NCI-H2107 (cell line): ENCODE results near the gene CCDC142.
"Not testable (repeated sequence)": the region's sequence is repeated elsewhere in the genome, so short reads cannot be mapped to it uniquely, and the experiment has no call there.

ENCODE experiments used
- DNase-seq: peaks from one replicate; lab custom pipeline; 2025; lab: John Stamatoyannopoulos, UW

The CCDC142 gene

GRCh38 chr2:74442483-74443297 lies 40.1 kb downstream of the CCDC142 start:
- DNase-seq: not testable (repeated sequence)

DNA sequence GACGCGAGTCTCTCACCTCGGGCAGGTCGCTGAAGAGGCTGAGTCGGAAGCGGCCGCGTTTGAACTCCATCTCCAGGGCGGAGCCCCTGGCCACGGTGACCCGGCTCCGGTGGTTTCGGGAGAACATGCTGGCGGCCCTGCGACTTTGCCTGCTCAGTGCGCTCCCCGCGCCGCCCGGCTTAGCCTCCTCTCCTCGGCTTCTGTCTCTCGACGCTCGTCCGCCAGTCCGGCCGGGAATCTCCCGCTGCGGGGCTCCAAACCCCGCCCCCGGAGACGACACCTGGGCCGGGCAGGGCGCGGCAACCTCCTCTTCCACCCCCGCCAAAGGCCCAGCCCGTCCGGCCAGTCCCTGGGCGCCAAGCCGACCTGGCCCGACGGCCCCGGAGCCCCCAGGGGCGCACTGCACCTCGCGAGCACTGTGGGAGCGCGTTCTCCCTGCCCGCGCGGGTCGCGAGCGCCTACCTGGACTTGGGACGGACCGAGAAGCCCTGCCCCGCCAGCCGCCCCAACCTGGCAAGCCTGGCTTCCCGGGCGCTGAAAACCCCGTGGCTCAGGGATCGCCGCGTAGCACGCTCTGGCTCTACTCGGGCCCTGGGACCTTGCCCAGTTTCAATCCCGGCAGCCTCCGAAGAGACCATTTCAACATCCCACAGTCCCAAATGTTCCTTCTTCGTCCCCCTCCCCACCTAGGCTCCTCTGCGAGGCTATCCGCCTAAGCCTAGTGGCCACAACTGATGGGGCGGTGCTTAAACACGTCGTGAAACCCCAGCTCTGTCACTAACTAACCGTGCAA lies 40.9 kb downstream of the CCDC142 start, which contains the start of gene RTKN:
TSS of gene RTKN (minus strand) at position 248 of the 793 bp plus-strand sequence. CDS start at position 127, 121 bp downstream.
- DNase-seq: no peak

GRCh38 chr2:74441170-74441689 lies 41.6 kb downstream of the CCDC142 start:
- no peak for DNase-seq

GRCh38 chr2:74440378-74441169 lies 42.2 kb downstream of the CCDC142 start:
- DNase-seq: no peak

- DNase-seq: no peak
Measured at GRCh38 chr2:74439803-74440377, 42.9 kb downstream of the CCDC142 start.

DNA sequence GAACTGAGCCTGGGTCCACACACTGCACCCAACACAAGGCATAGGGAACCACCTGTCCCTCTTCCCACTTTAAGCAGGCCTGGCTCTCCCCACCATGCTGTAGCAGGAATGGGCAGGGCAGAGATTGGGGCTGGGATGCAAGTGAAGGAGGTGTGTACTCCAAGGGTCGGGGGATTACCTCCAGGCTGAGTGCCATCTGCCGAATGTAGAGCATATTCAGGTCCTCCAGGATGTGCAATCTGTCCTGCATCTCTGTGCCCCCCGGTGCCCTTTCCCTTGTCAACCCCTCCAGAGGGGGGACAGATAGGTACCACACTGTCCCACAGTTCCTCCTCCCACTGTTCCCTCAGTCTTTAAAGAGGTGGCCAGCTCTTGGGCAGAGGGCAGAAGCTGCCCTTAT lies 43.4 kb downstream of the CCDC142 start:
- no peak for DNase-seq

- no peak for DNase-seq
Measured at GRCh38 chr2:74438248-74438647, 44.5 kb downstream of the CCDC142 start.

DNA sequence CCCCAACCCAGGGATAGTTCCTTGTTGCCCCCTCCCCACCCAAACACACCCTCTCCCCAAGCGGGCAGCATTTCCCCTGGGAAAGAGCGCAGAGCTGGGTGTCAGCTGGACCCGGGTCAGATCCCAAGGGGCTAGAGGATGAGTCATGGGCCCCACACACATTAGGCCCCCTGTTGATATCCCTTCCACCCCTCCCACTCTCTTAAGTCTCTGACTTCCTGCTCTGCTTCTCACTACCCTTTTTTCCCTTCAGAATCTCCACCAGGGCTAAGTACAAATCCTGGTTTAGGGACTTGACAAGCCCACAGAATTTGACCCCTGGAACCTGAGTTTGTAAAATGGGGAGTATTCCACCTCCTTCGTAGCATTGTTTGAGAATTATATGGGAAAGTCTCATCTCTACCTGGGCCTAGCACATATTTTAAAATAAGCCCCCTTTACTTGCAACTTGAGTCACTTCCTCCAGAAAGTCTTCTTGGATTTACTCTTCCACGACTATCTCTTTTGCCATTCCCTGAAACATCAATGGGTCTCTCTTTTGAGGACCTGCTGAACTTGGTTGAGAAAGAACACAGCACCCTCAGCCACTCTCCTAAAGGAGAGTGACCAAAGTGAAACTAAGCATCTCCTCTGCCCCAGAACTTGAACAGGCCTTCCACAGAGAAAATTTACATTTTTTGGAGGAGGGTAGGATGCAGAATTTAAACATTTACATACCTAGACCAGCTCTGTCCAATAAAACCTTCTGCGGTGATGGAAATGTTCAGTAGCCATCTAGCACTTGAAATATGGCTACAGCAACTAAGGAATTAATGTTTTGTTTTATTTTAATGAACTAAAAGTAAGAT lies 45.7 kb downstream of the CCDC142 start:
- no peak for DNase-seq

- DNase-seq: no peak
Measured at GRCh38 chr2:74436111-74436805, 46.5 kb downstream of the CCDC142 start.

- no peak for DNase-seq
Measured at GRCh38 chr2:74430502-74430901, 52.3 kb downstream of the CCDC142 start.

- DNase-seq: no peak
Measured at GRCh38 chr2:74429487-74430451, 53.0 kb downstream of the CCDC142 start.

DNA sequence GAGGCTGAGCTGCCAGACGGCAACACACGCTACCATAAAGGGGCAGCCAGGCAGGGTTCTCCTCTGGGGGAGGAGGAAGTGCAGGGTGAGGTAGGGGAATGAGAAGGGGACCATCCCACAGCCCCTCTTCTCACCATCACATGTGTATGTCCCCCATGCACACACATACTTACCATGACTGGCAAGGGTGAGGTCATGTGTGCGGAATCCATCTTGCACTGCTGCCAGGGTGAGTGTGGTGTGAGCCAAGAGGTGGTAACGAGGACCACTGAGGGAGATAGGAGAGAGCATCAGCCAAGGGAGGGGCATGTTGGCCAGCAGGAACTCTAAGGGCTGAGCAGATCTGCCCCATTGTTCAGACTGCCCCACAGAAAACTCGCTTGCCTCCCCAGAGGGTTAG lies 54.1 kb downstream of the CCDC142 start:
- DNase-seq: no peak

- DNase-seq: no peak
Measured at GRCh38 chr2:74427551-74427950, 55.2 kb downstream of the CCDC142 start.

DNA sequence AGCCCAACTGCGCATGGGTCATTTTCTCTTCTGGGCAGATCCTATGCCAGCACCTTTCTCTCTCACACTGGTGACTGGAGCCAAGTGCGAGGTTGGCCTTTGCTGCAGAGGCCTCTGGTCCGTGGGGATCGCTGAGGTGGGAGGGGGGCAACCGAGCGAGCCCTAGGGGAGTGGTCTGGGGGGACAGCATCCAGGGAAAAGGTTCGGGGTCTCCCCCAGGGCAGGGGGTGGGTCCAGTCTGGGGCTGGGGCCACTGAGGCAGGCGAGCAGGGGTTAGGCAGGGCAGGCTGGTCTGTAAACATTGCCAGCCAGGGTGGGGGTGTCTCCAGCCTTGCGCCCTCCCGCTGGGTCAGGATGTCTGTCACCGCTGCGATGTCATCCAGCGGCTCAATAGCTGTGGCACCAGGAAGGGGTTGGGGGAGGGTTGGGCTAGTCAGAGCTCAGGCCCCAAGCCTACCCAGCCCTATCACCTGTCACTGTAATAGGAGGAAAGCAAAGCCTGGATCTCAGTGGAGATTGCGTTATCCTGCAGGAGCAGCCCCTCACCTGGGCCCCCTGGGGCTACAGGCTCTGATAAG lies 56.5 kb downstream of the CCDC142 start:
- DNase-seq: no peak

DNA sequence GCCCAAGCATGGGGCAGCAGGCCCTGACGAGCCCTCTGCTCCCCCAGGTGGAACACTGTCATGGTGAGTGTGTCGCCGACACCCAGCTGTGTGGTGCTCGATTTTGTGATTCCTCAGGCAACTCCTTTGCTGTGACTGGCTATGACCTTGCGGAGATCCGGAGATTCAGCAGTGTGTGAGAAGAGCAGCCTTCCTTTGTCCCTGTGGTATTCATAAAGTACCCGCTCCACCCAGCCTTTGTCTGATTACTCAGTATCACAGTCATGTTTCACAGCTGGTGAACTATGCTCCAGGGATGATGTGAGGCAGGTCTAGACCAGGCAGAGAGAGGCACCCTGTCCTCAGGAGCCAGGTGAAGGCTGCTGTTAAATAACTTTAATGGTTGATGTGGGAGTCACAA lies 57.3 kb downstream of the CCDC142 start:
- no peak for DNase-seq

DNA sequence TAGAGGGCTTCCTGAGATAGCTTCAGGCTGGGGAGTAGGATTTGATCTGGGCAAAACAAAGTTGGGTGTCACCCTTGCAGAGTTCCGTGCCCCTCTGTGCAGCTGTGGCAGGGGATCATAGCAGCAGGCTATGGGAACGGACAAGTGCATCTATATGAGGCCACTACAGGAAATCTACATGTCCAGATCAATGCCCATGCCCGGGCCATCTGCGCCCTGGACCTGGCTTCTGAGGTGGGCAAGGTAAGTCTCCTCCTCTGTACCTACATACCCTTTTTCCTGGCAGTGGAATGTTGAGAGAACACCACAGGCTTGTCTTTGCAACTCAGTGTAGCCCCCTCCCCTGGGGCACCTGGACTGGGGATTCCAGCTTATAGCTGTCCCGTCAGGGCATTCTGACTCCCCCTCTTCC lies 57.8 kb downstream of the CCDC142 start:
- DNase-seq: no peak

DNA sequence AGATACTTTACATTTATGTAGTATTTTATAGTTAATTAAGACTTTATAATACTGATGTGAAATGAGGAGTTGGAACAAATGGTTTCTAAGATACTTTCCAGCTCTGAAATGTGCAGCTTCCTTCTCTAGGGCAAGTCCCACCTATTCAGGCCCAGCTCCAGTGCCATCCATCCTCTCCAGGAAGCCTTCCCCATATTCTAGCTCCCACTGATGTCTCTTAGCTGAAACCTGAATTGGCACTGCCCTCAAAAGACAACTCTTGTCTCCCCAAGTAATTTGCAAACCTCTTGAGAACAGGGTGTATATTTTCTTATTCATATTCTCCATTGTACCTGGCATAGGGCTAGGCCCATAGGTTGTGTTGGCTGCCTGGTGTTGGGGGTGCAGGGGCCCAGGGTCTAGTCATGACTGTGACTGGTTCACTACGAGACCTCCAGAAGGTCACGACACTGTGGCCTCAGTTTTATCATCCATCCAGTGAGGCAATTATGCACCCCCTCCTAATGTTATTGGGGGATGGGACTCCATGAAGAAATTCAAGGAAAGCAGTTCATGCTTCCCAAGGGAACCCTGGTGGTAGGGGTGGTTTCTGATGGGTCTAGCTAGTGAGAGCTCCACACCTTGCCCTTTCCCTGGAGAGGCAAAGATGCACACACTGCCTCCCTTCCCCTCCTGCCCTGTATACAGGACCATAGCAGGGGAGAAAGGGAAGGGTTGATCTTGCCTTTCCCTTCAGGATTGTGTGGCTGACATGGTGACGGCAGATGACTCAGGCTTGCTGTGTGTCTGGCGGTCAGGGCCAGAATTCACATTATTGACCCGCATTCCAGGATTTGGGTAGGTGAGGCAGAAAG lies 58.4 kb downstream of the CCDC142 start:
- DNase-seq: no peak
